Measurements from ENCODE around the gene RASA3. TPM values are rescaled to one million over a fixed set of nuclear protein-coding genes. Genes with fewer than 3 reads are reported as not detected.

The RASA3 gene
- total RNA-seq, 1 donor from 2014 or later = 13.5 TPM

DNA sequence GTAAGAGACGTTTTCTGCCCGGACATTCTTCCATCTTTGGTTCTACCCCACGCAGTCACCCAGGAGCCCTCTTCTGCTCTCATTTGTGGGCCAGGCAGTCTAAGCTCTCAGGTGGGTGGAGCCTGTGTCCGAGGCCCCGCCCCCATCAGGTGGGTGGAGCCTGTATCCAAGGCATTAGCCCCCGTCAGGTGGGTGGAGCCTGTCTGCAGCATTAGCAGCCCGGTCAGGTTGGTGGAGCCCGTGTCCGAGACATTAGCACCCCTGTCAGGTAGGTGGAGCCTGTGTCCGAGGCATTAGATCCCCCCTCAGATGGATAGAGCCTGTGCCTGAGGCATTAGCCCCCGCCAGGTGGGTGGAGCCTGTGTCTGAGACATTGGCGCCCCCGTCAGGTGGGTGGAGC is 113.1 kb downstream of the RASA3 start:
- DNase-seq = no peak

DNA sequence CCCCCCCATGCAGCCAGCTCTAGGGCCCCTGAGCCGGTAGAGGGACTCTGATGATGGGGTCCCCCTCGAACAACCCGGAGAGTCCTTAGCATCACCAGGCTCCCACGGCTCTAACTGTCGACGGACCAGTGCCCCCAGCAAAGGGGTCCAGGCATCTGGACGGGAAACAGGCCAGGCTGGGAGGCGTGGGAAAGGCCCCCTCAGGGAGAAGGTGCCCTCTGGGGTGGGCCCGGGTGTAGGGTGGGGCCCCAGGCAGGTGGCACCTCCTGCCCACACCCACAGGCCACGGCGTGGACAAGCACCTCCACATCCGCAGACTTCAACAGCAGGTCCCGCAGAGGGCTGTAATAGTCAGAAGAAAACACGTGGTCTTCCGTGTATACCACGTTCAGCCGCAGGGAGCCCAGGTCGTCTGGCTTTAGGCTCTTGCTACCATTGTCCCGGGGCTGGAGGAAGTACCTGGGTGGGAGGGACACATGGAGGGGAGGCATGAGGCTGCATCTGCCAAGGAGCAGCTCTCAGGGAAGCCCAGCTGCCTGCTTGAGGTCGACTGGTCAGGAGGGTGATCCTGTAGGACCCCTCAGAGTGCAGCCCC is 113.9 kb downstream of the RASA3 start:
- DNase-seq = no peak

DNA sequence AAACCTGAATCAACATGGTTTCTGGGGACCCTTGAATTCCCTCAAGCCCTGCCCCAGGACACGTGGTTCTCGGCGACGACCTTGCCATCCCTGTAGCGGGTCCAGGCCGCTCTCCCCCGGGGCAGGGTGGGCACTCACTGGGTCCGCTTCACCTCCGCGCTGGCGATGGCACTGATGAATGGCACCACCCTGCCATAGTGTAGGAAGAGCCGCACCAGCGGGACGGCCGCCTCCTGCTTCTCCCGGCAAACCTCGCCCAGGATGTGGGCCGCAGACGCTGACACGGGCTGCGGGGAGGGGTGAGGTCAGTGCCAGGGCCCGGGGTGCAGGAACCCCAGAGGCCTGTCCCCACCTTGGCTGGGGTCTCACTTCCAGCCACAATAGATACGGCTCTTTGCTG is 114.5 kb downstream of the RASA3 start:
- DNase-seq = no peak

DNA sequence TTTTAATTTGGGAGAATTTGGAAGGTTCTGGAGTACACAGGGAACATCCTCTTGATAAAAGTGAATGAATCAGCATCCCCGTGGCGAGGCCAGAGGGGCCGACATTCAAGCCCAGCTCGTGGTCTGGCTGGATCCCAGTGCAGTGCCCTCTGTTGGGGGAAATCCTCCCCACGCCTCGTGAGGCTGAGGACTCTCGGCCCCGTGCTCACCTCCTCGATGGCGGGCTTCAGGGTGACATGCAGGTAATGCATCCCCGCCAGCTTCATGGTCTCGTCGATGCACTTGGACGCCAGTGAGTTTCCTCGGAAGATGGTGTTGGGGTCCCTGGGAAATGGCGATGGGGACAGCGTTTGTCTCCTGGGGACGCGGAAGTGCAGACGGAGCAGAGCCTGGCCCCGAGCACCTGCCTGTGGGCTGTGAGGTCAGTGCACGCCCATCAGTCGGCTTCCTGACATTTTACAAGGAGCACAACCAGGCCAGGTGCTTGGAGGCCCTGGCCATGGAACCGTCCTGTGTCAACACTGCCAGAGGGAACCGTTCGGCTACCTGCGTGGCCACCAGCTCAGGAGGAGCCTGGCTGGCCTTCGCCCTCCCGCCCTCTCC is 115.3 kb downstream of the RASA3 start:
- DNase-seq = no peak

DNA sequence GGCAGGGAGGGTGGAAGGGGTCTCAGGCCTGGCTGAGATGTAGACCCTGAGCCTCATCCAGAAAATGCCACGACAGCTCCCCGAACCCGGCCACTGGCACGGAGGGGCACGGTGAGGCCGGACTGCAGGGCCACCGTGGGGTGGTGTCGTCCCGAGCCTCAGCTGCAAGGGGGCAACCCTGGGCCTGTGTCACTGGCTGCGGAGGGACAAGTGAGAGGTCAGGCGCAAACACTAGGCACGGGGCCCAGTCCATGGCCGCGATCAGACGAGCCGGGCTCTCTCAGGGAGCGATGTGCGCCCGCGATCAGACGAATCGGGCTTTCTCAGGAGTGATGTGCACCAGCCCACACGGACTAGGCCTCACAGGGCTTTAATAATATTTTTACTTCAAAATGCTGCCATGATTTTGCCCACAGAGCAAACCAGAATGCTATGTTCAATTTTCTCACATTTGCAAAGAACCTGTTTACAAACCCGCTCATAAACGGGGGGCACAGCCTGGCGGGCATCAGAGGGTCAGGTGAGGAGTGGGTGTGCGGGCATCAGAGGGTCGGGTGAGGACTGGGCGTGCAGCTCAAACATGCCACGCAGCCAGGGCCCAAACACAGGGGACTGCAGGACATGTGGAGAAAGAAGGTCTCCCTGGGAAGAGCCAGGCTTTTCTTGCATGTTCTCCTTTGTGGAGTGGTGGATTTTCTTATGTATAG is 115.9 kb downstream of the RASA3 start:
- DNase-seq = no peak

DNA sequence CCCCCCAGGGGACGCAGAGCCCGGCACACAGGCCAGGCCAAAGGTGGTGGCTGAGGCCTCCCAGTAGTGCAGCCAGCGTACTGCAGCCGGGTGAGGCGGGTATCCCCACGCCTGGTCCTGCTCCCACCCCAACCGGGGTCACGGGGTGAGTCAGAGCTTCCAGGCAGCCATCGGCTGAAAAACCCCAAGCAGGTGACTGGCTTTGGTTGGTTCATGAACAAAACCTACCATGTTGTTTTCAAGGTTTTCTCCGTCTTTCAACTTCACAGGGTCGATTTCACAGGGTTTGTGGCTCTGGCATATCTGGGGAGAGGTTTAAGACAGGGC is 116.5 kb downstream of the RASA3 start:
- no peak for DNase-seq

DNA sequence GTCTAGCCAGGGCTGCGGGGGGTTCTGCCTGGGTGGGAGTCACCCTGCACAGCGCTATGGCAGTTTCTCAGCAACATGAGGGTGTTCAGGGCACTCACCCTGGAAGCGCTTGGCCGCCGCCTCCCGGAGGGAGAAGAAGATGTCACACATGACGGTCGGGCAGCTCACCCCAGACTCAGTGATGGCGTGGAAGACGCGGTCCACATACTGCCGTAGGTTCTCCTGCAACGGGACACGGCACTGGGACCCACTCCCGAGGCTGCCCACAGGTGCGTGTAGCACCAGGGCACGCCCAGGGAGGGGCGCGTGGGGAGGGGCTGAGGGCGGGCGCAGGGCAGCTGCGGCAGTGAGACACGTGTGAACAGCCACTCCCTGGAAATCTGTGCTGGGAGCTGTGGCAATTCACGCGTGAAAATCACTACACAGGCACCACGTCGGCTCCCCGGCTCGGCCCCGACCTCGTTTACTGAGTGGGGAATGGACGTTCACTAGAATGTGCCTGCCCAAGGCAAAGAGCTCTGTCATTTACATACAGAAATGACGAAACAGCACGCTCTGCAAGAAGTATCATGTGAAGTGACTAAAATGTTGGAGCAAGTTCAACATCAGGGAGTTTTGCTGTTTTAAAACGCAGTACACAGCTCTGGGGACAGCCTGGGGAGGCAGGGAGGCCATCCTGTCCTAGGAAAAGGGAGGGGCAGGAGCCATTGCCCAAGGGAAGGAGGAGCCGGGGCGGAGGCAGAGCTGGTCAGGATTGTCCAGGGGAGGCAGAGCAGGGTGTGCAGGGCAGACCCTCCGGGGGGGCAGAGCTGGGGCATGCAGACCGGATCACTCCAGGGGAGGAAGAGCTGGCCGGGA is 117.1 kb downstream of the RASA3 start:
- no peak for DNase-seq

DNA sequence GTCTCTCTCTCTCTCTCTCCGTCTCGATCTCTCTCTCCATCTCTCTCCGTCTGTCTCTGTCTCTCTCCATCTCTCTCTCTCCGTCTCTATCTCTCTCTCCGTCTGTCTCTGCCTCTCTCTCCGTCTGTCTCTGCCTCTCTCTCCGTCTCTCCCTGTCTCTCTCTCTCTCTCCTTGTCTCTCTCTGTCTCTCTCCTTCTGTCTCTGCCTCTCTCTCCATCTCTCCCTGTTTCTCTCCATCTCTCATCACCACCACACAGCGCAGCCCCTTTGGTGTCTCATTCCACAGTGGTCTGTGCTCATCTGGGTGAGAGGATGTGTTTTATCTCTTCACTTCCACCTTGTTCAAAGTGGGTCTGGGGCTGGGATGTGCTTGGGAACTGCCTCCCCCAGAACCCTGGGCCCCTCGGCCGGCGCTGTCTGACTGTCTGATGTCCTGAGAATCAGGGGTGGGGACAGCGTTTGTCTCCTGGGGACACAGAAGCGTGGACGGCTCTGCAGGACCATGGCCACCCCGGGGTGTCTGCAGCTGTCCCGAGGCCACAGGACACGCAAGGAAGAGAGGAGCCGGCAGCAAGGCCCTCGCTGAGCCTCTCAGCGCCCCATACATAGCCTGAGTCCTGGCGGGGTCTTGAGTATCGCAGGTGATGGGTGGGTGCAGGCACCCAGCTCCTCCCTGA is 118.3 kb downstream of the RASA3 start:
- DNase-seq = no peak

DNA sequence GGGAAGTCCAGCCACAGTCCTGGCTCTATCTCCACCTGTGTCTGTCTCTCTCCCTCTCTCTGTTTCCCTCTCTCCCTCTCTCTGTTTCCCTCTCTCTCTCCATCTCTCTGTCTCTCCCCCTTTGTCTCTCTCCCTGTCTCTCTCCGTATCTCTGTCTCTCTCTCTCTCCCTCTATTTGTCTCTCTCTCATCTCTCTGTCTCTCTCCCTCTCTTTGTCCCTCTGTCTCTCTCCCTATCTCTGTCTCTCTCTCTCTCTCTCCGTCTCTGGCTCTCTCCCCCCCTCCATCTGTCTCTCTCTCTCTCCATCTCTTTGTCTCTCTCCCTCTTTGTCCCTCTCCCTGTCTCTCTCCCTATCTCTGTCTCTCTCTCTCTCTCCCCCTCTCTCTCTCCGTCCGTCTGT is 119.1 kb downstream of the RASA3 start:
- no peak for DNase-seq

DNA sequence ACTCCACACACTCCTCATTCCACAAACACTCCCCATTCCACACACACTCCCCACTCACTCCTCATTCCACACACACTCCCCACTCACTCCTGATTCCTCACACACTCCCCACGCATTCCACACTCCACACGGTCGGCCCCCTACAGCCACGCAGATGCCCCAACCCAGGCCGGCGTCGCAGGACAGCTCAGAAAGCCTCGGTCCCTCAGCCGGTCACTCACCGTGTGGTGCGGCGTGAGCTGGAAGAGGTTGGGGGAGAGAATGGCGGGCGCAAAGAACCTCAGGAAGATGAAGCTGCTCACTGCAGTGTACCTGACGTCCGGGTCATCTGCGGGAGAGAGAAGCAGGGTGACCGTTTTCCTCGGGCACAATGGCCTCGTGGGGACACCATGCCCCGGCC is 119.5 kb downstream of the RASA3 start:
- DNase-seq = no peak

DNA sequence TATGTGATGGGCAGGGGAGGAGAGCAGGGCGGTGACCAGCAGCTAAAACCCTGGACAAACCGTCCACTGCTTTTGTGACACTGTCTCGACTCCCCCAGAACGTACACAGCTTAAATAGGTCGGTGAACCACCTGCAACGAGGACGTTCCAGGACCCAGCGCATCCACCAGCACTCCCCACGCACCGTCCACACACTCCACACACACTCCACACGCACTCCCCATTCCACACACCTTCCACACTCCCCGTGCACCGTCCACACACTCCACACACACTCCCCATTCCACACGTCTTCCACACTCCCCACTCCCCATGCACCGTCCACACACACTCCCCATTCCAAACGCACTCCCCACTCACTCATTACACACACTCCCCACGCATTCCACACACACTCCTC is 120.3 kb downstream of the RASA3 start:
- no peak for DNase-seq

DNA sequence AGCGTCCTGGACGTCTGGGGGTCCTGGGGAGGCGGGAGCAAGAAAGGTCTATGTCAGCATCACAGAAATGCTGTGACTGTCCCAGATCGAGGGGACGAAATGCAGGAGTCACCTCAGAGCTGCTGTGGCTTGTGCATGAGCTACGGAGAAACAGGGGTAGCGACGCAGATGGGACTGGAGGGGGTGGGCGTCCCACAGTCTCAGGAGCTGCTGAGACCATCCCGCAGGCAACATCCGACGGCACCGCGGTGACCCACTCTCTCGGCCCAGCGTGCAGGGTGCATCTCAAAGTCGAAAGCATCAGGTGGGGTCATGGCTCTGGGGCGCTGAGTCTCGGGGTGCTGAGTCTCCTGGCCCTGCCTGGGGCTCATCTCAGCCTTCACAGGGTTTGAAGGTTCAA is 121.2 kb downstream of the RASA3 start:
- DNase-seq = no peak

DNA sequence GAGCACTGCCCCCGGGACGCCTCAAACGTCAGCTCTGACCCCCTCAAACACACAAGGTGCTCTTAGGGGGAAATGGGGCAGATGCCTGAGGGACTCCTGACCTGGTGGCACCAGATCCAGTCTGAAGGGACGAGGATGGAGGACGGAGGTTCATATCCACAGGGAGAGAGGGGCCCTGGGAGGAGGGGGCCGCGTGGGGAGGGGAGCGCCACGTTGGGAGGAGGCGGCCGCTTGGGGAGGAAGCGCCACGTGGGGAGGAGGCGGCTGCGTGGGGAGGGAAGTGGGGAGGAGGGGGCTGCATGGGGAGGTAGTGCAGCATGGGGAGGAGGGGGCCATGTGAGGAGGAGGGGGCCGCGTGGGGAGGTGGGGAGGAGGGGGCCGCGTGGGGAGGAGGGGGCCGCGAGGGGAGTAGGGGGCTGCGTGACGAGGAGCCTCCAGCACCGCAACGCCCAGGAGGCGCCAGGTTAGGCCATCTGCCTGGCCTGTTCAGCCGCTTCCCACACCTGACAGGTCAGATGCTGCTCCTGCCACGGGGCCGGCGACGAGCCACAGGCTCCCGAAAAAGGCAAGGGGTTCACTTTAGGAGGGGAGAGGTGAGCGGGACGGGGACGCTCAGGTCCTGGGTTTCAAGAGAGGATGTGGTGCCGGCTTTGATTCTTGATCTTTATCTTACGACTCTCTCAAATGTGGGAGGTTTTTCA is 121.9 kb downstream of the RASA3 start:
- no peak for DNase-seq

DNA sequence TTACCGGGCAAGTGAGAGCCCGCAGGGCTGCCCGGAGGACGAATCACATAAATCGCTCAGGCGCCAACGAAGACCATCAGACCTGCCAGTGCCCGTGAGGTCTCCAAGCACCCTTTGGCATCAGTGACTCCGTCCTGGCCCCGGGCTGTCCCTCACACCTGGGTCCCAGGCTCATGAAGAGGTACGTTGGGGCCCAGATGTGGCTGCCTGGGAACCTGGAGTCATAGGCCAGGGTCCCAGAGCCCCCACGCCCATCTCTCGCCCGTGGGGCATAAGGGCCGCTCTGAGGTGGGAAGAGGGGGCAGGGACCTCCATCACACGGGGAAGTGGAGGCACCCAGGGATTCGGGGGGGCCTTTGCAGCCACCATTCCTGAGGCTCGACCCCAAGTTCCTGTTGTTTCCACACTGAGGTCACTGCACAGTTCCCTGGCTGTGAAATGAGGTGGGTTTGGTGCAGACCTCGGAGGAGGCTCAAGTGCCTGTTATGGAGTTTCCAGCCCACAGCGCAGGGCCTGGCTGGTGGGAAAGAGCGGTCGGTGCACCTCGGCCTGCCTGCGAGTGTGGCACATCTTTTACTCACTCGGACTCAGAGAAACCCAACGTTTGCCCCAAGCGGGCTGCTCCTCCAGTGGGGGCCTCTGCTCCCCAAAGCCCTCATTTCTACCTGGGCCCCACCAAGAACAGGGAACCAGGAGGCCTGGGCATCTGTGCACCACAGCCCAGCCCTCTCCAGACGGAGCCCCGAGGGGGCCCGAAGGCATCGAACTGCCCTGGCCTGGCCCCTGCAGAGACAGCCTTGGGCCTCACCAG is 122.6 kb downstream of the RASA3 start:
- no peak for DNase-seq

DNA sequence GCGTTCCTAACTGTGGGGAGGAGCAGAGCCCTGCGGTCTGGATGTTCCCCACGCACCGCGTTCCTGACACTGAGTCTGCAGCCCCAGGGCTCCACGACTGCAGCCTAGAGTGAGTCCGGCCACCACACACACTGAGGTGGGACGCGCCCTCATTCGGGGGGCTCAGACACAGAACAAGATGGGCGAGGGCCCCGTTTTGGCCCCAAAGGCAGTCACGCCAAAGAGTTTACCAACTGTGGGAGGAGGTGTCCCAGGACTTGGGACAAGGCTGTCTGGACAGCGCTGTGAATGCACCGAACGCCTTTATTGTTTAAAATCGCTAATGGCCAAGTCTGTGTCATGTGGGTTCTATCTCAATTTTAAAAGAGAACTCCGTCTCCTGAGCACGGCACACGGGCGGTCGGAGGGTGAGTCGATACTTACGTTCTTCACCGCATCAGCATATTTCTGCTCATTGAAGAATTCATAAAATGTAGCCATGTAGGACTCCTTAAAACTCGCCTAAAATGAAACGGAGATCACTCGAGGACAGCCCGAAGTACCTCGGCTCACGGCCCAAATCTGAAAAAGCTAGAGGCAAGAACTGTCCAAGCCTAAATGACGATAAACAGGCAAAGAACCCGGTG is 123.3 kb downstream of the RASA3 start:
- no peak for DNase-seq

DNA sequence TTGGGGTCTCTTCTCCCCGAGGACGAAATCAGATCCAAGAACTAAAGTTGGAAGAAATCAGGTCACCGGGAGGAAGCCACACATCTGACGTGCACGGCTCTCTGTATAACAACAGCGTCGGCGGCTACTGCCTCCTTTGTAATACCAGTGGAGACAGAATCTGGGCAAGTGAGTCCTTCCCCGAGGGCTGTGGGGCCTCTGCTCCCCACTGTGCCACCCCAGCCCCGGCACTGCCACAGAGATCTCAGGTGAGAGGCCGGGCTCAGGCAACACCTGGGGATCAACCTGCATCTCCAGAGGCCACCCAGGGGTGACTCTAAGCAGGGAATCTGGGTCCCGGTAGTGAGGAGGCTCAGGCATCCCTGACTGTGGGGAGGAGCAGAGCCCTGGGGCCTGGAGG is 124.9 kb downstream of the RASA3 start:
- no peak for DNase-seq

DNA sequence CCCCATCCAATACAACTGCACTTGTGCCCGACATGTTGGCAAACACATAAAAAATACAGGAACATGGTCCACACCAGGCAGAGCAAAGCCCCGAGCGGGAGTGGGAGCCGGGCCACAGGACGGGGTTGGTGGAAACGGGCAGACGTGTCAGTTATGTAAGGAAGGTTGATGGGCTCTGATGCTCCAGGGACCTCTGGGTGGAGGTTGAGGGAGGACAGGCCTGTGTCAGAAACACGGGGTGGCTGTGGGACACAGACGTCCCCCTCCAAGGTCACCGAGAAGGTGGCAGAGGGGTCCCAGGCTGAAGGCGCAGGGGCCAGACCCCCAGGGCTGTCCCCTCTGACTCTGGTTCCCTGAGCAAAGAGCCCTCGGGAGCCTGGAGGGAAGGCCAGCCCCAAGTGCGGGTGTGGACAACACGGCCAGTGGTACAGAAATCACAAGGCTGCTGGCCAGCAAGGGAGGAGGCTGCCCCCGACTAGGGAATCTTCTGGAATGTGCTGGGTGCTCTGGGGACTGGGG is 127.2 kb downstream of the RASA3 start:
- DNase-seq = no peak

DNA sequence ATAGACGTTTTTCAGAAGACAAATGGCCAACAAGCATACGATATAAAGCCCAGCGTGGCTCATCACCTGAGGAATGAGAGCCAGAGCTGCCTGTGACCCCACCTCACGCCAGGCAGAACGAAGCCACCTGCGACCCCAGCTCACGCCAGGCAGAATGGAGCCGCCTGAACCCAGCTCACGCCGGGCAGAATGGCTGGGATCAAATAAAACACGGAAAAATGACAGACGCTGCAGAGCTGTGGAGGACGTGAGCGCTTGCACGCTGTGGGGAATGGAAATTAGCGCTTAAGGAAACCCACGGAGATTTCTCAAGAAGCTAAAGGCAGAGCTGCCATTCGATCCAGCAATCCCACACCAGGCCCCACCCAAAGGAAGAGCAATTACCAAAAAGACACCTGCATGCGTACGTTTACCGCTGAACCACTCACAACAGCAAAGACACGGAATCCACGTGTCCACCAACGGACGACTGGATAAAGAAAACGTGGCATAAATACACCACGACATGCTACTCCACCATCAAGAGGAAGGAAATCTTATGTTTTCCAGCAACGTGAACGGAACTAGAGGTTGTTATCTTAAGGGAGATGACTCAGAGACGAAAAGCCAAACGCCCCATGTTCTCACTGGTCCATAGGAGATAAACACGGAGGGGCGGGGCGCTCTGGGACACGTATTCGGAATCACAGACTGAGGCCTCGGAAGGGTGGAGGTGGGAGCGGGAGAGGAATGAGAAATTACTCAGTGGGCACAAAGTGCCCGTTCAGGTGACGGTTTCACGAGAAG is 127.8 kb downstream of the RASA3 start:
- DNase-seq = no peak

DNA sequence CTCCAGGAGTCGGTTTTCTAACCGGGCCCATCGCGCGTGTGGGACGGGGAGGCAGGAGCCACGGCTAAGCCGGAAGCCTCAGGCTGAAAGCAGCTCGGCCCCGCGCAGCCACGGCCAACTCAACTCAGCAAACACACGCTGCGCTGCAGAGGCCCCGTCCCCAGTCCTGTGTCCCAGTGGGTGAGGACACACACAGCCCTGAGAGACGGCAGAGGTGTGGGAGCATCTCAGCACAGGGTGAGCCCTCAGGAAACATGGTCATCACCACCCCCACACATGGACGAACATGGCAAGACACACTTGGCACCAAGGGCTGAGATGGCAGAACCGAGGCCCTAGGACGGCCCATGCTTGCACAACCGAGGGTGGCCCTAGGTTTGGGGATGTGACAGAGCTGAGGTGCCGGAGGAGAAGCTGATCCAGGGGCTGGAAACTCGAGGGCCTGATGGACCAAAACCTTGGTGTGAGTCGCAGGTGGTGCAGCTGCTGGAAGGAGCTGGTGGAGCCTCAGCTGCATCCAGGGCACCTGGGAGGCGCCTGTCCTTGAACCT is 129.6 kb downstream of the RASA3 start:
- no peak for DNase-seq
